ENCODE measurements around the gene HACL1.

HACL1 gene

DNA sequence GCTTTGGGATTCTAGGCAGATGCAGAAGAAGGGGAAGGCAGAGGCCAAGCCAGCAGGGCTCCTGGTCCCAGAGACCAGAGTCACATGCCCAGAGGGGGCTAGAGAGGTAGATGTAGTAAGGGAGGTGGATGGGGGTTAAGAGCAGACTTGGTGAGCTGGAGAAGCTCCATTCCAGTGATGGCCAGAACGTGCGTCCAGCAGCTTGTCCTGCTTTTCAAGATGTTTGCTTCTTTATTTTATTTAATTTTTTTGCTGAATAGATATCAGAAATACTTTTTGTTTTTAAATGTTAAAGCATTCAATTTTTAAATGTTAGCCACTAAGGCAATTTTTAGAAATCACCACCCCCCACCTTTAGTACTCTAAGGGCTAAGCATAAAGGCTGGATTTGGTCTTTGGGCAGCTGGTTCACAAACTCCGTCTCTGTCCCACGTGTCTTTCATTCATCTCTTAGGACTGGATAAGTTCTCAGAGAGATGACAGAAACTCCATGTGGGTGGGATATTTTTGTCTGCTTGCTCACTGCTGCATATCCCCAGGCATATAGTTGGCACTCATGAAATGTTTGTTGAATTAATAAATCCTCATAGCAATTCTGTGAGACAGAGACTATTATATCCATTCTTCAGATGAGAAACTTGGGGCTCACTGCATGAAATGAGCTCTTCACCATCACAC lies 86.6 kb downstream of the HACL1 start:
- Histone ChIP-seq H3K9ac (ENCODE audit: low read depth in 1 of 2, low read length in 2 of 2) (no peak overlapping the region), H3K4me3 (ENCODE audit: low read depth in 1 of 2, low read length in 2 of 2) (no peak overlapping the region), H3K36me3 (ENCODE audit: control insufficient read depth in 1 of 2, insufficient read depth in 2 of 2, low read length in 2 of 2) (no peaks in the 10 kb centered on the region), H3K27ac (ENCODE audit: low read depth, low read length) (no peak overlapping the region), H3K27me3 (ENCODE audit: control insufficient read depth in 1 of 2, insufficient read depth in 2 of 2, low read length in 2 of 2) (no peaks in the 10 kb centered on the region), H3K4me1 (ENCODE audit: control insufficient read depth in 1 of 2, insufficient read depth in 2 of 2, low read length in 2 of 2) (peaks cover 0 to 3% of the 10 kb centered on the region in 2 donors), H3K9me3 (ENCODE audit: control insufficient read depth in 1 of 2, low read length in 2 of 2) (no peaks in the 10 kb centered on the region)

DNA sequence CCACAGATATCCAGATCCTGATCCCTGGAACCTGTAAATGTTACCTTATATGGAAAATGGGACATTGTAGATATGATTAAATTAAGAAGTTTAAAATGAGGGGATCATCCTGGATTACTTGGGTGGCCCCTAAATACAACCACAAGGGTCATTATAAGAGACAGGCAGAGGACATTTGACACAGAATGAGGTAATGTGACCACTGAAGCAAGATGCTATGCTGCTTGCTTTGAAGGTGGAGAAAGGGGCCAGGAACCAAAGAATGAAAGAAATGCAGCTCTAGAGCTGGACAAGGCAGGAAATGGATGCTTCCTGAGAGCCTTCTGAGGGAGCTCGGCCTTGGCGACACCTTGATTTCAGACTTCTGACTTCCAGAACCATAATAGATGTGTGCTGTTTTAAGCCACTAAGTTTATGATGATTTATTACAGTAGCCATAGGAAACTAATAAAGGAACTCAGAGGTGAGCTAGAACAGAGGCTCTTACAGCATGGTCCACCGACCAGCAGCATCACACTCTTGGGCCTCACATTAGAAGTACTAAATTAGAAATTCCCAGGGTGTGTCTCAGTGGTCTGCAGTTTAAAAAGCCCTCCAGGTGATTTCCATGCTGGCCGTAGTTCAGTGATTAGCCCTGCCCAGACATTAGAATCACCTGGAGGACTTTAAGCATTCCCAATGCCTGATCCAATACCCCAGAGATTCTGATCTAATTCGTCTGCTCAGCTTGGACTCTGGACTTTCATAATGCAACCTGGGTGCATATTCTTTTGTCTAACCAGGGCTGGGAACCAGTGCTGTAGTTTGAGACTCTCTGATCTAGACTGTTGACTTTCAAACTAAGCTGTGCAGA lies 87.3 kb downstream of the HACL1 start:
- no peaks in the 10 kb centered on the region for H3K36me3 ChIP-seq (ENCODE audit: control insufficient read depth in 1 of 2, insufficient read depth in 2 of 2, low read length in 2 of 2)
- no peak overlapping the region for H3K9ac ChIP-seq (ENCODE audit: low read depth in 1 of 2, low read length in 2 of 2)
- no peak overlapping the region for H3K27ac ChIP-seq (ENCODE audit: low read depth, low read length)

DNA sequence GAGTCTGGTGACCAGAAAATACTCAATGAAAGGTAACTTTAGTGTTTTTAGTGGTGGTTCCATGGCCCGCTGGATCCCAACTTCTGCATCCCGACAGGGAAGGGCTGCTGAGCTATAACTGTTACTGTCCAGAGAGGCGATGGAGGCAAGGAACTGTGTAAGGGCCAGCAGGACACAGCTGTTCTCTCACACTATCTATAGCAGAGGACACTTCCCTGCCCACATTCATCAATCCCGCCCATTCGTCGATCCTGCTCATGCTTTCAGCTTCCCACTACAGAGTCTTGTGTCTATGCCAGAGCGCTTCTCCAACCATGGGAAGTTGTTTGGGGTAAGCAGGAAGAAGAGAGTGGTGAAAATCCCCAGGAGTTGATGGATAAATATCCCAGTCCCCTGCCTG lies 88.3 kb downstream of the HACL1 start:
- no peak overlapping the region for H3K27ac ChIP-seq (ENCODE audit: low read depth, low read length)
- H3K9ac ChIP-seq (ENCODE audit: low read depth in 1 of 2, low read length in 2 of 2), result no peak overlapping the region
- peaks cover 0 to 3% of the 10 kb centered on the region in 2 donors for H3K4me1 ChIP-seq (ENCODE audit: control insufficient read depth in 1 of 2, insufficient read depth in 2 of 2, low read length in 2 of 2)
- H3K4me3 ChIP-seq (ENCODE audit: low read depth in 1 of 2, low read length in 2 of 2), result no peak overlapping the region
- H3K36me3 ChIP-seq (ENCODE audit: control insufficient read depth in 1 of 2, insufficient read depth in 2 of 2, low read length in 2 of 2), result no peaks in the 10 kb centered on the region
- no peaks in the 10 kb centered on the region for H3K27me3 ChIP-seq (ENCODE audit: control insufficient read depth in 1 of 2, insufficient read depth in 2 of 2, low read length in 2 of 2)
- H3K9me3 ChIP-seq (ENCODE audit: control insufficient read depth in 1 of 2, low read length in 2 of 2), result no peaks in the 10 kb centered on the region

More for the DNA sequence above, 87.3 kb downstream of the HACL1 start:
- Histone ChIP-seq H3K4me3 (ENCODE audit: low read depth in 1 of 2, low read length in 2 of 2) (no peak overlapping the region), H3K4me1 (ENCODE audit: control insufficient read depth in 1 of 2, insufficient read depth in 2 of 2, low read length in 2 of 2) (peaks cover 0 to 3% of the 10 kb centered on the region in 2 donors), H3K9me3 (ENCODE audit: control insufficient read depth in 1 of 2, low read length in 2 of 2) (no peaks in the 10 kb centered on the region), H3K27me3 (ENCODE audit: control insufficient read depth in 1 of 2, insufficient read depth in 2 of 2, low read length in 2 of 2) (no peaks in the 10 kb centered on the region)

DNA sequence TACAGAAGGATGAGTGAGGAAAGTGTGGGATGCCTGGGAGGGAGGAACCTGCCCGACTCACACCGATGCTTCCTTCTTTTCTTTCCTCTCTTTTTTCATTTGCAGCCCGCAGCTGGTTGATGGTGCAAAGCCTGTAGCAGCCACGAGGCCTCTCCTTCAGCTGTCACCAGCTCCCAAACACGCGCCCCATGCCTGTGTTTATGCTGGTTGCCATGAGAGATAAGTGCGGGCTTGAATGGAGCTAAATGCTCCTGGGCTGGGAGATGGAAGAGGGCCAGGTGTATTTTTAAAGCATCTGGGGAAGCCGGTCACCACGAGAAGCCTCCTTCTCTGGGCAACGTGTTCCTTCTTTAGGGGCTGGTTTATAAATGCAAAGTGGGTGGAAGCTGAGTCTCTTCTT lies 89.2 kb downstream of the HACL1 start:
- H3K9ac ChIP-seq (ENCODE audit: low read depth in 1 of 2, low read length in 2 of 2), result no peak overlapping the region
- no peak overlapping the region for H3K27ac ChIP-seq (ENCODE audit: low read depth, low read length)
- H3K9me3 ChIP-seq (ENCODE audit: control insufficient read depth in 1 of 2, low read length in 2 of 2), result no peaks in the 10 kb centered on the region
- no peaks in the 10 kb centered on the region for H3K27me3 ChIP-seq (ENCODE audit: control insufficient read depth in 1 of 2, insufficient read depth in 2 of 2, low read length in 2 of 2)
- H3K4me3 ChIP-seq (ENCODE audit: low read depth in 1 of 2, low read length in 2 of 2), result no peak overlapping the region
- H3K4me1 ChIP-seq (ENCODE audit: control insufficient read depth in 1 of 2, insufficient read depth in 2 of 2, low read length in 2 of 2), result peaks cover 0 to 3% of the 10 kb centered on the region in 2 donors
- H3K36me3 ChIP-seq (ENCODE audit: control insufficient read depth in 1 of 2, insufficient read depth in 2 of 2, low read length in 2 of 2), result no peaks in the 10 kb centered on the region

DNA sequence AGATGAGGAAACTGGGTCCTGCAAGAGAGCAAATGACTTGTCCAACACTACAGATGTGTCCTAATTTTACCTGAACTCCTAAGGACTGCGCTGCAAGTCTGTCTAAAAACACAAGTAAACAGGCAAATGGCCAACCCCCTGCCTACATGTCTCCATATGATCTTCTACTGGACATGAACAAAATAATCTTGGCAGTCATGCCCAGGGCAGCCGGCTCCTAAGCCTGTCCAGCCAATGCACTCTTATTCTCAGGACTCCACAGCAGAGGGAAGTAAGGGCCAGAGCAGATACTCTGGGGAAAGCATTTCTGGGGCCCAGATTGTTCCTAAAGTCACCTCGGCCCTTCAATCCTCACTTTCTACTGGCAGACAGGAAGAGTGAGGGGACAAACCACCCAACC lies 90.2 kb downstream of the HACL1 start:
- H3K4me1 ChIP-seq (ENCODE audit: control insufficient read depth in 1 of 2, insufficient read depth in 2 of 2, low read length in 2 of 2), result peaks cover 0 to 3% of the 10 kb centered on the region in 2 donors
- no peak overlapping the region for H3K9ac ChIP-seq (ENCODE audit: low read depth in 1 of 2, low read length in 2 of 2)
- H3K27me3 ChIP-seq (ENCODE audit: control insufficient read depth in 1 of 2, insufficient read depth in 2 of 2, low read length in 2 of 2), result no peaks in the 10 kb centered on the region
- no peaks in the 10 kb centered on the region for H3K36me3 ChIP-seq (ENCODE audit: control insufficient read depth in 1 of 2, insufficient read depth in 2 of 2, low read length in 2 of 2)
- H3K27ac ChIP-seq (ENCODE audit: low read depth, low read length), result no peak overlapping the region
- H3K4me3 ChIP-seq (ENCODE audit: low read depth in 1 of 2, low read length in 2 of 2), result no peak overlapping the region
- no peaks in the 10 kb centered on the region for H3K9me3 ChIP-seq (ENCODE audit: control insufficient read depth in 1 of 2, low read length in 2 of 2)

All from duodenal mucosa (tissue), 2 donors.